H54 (cell line): ENCODE measurements around the gene IHH.

Source experiments
- DNase-seq: peaks from one replicate; pipeline ENCODE4 v3.0.0; 2011; ENCODE audit warnings: low spot score, mixed read lengths; ENCODE audit not compliant: insufficient read length
- FAIRE-seq: peaks from 3 replicates; lab custom pipeline; 2011; peaks lifted over from hg19 to GRCh38; lab: Jason Lieb, UNC
- POLR2A ChIP-seq: IDR thresholded peaks from 2 replicates; pipeline ENCODE4 v1.6.1; 2011; ENCODE audit warnings: low read depth, mild to moderate bottlenecking, low read length

Gene IHH

DNA sequence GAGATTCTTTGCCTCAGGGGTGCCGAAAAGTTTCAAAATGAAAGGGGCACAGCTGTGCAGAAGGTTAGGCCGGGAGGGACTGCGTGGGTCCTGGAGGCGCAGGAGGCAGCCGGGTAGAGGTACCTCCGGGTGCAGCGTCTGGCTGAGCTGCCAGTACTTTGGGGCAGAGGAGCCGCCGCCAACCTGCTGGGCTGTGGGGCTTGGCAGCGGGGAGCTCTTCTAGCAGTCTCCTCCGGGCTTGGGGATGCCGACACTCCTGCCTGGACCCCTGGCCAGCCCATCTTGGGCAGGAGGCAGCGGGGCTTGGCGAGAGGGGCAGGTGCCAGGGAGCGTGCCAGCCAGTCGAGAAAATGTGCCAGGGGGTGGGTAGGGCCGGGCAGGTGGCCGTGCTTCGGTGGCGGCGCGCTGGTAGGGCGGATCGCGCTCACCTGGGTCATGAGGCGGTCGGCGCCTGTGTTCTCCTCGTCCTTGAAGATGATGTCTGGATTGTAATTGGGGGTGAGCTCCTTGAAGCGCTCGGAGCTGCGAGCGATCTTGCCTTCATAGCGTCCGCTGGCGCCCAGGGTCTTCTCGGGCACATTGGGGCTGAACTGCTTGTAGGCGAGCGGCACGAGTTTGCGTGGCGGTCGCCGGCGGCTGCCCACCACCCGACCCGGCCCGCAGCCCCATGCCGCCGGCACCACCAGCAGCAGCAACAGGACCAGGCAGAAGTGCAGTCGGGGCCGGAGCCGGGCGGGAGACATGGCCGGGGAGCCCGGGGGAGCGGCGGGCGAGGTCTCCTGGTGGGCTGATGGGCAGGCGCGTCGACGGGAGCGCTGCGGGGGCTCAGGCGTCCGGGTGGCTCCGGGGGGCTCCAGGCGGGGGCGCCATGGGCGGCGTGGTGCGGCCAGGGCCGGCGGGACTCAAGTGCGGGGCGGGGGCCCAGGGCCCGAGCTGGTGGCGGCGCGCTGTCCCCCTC is 717 bp downstream of the IHH start:
- no peak for FAIRE-seq

DNA sequence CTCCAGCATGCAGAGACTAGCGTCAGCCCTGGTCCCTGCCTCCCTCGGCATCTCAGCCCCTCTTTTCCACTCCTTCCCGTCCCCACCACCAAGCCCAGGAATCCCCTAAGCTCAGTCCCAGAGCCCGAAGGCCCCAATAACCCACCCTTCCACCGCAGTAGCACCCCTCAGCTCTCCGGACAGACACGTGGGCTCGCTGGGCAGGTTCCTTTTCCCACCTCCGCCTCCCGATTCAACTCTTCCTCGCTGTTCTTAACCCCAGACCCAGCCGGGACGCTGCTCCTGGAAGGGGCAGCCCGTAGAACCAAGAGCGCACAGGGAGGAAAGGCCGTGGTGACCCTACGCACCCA is 1.4 kb downstream of the IHH start:
- no peak for TF ChIP-seq POLR2A
- DNase-seq (no peak), FAIRE-seq (no peak)

More for the DNA sequence above, 717 bp downstream of the IHH start:
- DNase-seq, result no peak
- TF ChIP-seq POLR2A, result no peak

DNA sequence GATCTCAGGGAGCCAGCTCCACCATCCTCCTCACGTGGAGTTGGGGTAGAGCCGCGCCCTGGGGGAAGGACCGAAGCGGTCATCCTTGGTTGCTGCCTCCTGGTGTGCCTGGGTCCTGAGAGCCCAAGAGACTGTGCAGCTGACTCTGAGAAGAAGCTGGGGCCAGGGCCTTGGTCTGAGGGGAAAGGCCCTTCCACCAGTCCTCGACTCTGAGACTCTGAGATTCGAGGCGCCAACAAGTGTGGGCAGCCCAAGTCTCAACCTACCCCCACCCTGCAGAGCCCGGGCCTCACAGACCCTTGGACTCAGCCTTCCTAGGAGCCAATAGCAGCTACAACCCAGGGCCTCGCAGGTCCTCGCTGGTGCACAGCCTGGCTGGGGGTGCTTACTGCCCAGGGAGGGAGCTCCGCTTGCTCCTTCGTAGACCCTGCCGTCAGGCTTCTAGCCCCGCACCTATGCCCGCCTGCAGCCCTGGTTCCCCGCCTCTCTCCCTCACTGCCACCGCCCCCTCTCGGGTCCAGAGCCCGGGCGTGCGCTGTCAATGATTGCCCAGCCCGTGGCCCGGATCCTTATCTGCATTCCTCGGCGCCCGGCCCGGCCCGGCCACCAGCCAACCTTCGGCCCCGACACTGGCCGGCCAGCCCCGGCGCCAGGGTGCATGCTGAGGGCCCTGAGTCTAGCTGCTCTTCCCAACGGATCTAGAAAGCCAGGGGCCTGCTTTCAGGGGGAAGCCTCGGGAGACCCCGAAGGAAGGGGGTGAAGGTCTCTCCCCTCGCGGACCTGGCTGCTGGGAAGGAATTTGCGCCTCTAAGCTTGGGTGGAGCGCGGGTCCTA is 2.0 kb downstream of the IHH start:
- FAIRE-seq (no peak), DNase-seq (no peak)
- no peak for TF ChIP-seq POLR2A

DNA sequence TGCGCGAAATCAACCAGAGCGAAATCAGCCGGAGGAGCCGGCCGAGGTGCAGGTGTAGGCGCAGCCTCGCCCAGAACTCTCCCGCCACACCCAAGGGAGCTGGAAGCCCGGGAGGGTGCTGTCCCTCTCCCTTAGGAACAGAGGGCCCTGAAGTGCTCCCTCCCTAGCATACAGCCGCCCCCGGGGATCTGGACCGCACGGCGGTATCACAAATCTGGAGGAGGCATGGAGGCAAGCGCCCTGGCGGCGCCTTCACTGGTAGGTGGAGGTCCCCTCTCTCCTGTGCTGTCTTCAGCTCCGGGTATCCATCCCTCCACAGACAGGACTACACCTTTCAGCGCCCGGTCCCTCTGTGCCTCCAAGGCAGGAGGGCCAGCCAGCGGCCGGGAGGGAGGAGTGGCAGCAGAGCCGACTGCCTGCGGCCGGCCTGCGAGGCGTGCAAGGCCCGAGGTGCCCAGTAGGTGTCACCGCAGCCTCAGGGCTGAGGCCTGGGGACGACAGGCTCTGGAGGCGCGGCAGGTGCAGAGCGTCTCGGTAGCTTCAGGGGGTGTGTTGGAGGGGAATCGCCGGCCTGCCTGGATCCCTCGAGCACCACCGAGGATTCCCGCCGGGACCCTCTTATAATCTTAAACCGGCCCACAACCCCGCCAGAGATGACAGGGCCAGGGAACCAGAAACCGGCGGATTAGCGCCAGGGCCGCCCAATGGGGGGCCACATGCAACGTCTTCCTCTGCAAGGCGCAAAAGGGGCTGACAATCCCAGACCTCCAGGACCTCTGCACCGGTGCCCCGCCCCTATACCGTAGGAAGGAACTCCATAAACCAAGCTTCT is 2.8 kb downstream of the IHH start:
- DNase-seq (peak; percentile 86), FAIRE-seq (no peak)
- TF ChIP-seq POLR2A, result no peak

GRCh38 chr2:219056896-219057708 is 3.6 kb downstream of the IHH start:
- no peak for FAIRE-seq
- DNase-seq, result no peak
- TF ChIP-seq POLR2A, result no peak

- no peak for TF ChIP-seq POLR2A
- DNase-seq (no peak), FAIRE-seq (no peak)
Measured at GRCh38 chr2:219056176-219056895, 4.4 kb downstream of the IHH start.

DNA sequence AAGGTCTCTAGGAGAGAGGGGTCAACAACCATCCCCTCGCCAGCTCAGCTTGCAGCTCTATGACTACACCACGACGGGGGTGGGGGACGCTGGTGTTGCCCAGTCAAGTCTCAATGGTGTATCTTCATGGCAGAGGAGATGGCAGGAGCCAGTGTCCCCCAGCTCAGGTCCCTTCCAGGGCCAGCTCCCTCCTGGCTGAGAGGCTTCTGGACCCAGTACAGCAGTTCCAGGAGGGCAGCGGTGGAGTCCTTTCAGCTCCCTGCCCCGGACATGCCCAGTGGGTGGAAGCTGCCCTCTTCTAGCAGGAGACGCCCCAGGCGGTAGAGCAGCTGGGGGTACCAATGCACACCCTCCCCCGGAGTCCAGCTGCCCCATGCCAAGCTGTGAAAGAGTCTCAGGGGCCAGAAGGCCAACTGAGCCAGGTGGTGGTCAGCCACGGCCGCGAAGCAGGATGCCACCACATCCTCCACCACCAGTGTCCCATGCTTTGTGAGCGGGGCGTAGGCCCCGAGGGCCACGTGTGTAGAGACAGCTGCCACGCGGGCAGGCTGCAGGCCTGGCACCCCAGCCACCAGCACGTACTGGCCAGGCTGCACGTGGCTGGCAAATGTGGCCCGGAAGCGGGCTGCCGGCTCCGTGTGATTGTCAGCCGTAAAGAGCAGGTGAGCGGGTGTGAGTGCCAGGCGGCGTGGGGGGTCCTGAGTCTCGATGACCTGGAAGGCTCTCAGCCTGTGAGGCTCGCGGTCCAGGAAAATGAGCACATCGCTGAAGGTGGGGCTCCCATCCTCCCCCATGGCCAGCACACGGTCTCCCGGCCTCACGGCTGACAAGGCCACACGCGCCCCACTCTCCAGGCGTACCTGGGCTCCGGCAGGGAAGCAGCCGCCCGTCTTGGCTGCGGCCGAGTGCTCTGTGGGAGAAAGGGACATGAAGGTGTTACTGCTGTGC is 5.5 kb downstream of the IHH start:
- no peak for TF ChIP-seq POLR2A
- FAIRE-seq (no peak), DNase-seq (no peak)

GRCh38 chr2:219049282-219049681 is 11.4 kb downstream of the IHH start:
- no peak for FAIRE-seq
- TF ChIP-seq POLR2A, result no peak
- no peak for DNase-seq

DNA sequence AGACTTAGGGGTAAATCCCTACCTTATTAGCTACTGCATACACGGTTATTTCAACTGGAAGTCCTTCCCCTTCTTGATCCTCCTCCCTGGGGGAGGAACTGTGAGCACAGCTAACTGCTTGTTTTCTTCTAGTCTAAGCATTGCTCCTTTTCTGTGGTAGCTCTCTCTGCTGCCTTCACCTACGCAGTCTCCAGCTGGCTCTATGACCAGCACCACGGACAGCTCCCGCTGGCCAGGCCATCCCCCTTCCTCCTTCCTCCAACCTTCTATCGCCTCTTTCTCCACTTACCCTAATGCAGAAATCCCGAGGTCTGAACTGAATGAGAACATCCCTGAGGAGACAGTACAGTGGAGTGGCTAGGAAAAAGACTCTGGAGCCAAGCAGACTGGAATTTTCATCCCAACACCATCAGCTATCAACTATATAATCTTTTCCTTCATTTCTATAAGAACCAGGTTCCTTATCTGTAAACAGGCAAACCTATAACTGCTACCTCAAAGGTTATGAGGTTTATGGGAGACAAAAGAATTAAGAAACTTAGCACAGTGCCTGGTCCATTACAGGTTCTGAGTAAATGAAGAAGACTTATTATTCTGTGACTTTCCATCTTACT is 14.7 kb downstream of the IHH start:
- DNase-seq (no peak), FAIRE-seq (no peak)
- no peak for TF ChIP-seq POLR2A

DNA sequence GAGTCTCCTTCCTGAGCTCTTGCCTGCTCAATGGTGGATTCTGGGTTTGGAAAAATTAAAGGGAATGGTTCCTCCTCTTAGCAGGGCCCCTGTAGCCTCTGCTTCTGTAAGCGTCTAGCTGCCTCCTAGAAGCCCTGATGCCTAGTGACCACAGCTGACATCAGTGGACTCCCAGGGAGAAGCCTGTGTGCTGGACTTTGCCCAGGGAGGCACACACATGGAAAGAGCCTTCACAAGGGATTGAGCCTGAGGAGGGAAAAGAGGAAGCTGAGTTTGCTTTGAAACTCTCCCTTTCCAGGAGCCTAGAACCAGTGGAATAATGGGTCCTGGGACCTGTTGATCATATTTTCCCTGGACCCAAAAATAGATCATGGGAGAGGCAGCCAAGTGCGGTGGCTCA is 18.0 kb downstream of the IHH start:
- no peak for TF ChIP-seq POLR2A
- DNase-seq (no peak), FAIRE-seq (no peak)

DNA sequence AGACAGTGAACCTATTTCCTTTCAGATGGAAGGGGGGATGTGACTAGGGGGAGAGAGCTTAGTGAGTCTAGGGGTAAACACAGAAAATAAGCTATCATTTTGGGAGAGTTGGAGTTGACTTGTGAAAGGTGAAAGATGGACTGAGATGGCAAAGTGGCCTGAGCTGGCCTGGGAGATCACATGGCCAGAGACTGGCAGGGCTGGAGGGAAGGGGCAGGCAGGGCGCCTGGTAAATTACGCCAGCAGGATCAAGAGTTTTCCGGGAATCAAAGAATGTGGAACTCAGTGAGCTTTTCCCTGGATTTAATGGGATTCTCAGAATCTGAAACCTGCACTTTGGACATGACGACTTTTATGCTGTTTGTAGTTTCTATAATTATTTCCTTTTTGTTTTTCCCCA is 18.6 kb downstream of the IHH start:
- TF ChIP-seq POLR2A, result no peak
- DNase-seq (no peak), FAIRE-seq (no peak)

GRCh38 chr2:219041252-219041651 is 19.5 kb downstream of the IHH start, which contains the start of gene CFAP65:
Gene CFAP65 (minus strand): TSS chr2:219041516. CDS start chr2:219039048, 2,468 bp downstream.
- TF ChIP-seq POLR2A, result no peak
- FAIRE-seq (no peak), DNase-seq (no peak)
